HG03196 (cell line): Measurements from ENCODE around the gene TTLL5.

Experiments used
- ATAC-seq: cut with Tn5 transposase; IDR thresholded peaks from one replicate; pipeline ENCODE4 v1.9.1; 2021; ENCODE audit not compliant: unreplicated experiment

The TTLL5 gene

GRCh38 chr14:75941030-75941429, 280.0 kb downstream of the TTLL5 start:
- no peak for ATAC-seq

- no peak for ATAC-seq
Measured at GRCh38 chr14:75944607-75945241, 283.7 kb downstream of the TTLL5 start.

GRCh38 chr14:75946785-75947184, 285.7 kb downstream of the TTLL5 start:
- ATAC-seq: no peak

- ATAC-seq: no peak
Measured at GRCh38 chr14:75952489-75952888, 291.4 kb downstream of the TTLL5 start.

- ATAC-seq: no peak
Measured at GRCh38 chr14:75959031-75959430, 298.0 kb downstream of the TTLL5 start.

- ATAC-seq: no peak
Measured at GRCh38 chr14:75960231-75960630, 299.2 kb downstream of the TTLL5 start.

GRCh38 chr14:75961662-75962061, 300.6 kb downstream of the TTLL5 start:
- ATAC-seq: no peak

GRCh38 chr14:75967866-75968265, 306.8 kb downstream of the TTLL5 start:
- ATAC-seq: no peak

GRCh38 chr14:75968456-75968855, 307.4 kb downstream of the TTLL5 start:
- no peak for ATAC-seq

GRCh38 chr14:75969126-75969525, 308.1 kb downstream of the TTLL5 start:
- ATAC-seq: no peak

- no peak for ATAC-seq
Measured at GRCh38 chr14:75969891-75970290, 308.8 kb downstream of the TTLL5 start.

- no peak for ATAC-seq
Measured at GRCh38 chr14:75970989-75971388, 309.9 kb downstream of the TTLL5 start.

GRCh38 chr14:75971509-75971908, 310.5 kb downstream of the TTLL5 start:
- ATAC-seq: no peak

- ATAC-seq: no peak
Measured at GRCh38 chr14:75972801-75973421, 311.9 kb downstream of the TTLL5 start.

- ATAC-seq: no peak
Measured at GRCh38 chr14:75976826-75977581, 316.0 kb downstream of the TTLL5 start.

- ATAC-seq: no peak
Measured at GRCh38 chr14:75977582-75977943, 316.5 kb downstream of the TTLL5 start.

- ATAC-seq: no peak
Measured at GRCh38 chr14:75978249-75978731, 317.2 kb downstream of the TTLL5 start.

GRCh38 chr14:75979071-75979571, 318.1 kb downstream of the TTLL5 start:
- ATAC-seq: no peak

- ATAC-seq: no peak
Measured at GRCh38 chr14:75979648-75980565, 318.9 kb downstream of the TTLL5 start.

GRCh38 chr14:75980856-75981255, 319.8 kb downstream of the TTLL5 start:
- no peak for ATAC-seq
